ENCODE data around the gene ITGA3.

The ITGA3 gene

GRCh38 chr17:50072925-50073324 is 17.0 kb downstream of the ITGA3 start:
- no peak for DNase-seq

- no peak for DNase-seq
These were observed 18.3 kb downstream of the ITGA3 start for GRCh38 chr17:50074227-50074626.

GRCh38 chr17:50075446-50076032 is 19.6 kb downstream of the ITGA3 start:
- no peak for DNase-seq

GRCh38 chr17:50076221-50076590 is 20.3 kb downstream of the ITGA3 start:
- DNase-seq, result no peak

GRCh38 chr17:50076591-50077235 is 20.8 kb downstream of the ITGA3 start:
- peak in 2 of 3 experiments; percentile 35 to 55 for DNase-seq

GRCh38 chr17:50078430-50078829 is 22.5 kb downstream of the ITGA3 start:
- DNase-seq, result no peak

GRCh38 chr17:50079334-50080095 is 23.6 kb downstream of the ITGA3 start:
- no peak for DNase-seq

GRCh38 chr17:50080096-50080480 is 24.2 kb downstream of the ITGA3 start:
- DNase-seq, result no peak

GRCh38 chr17:50080827-50081226 is 24.9 kb downstream of the ITGA3 start:
- no peak for DNase-seq

GRCh38 chr17:50081757-50082156 is 25.8 kb downstream of the ITGA3 start:
- no peak for DNase-seq

- DNase-seq, result peak; percentile 27 to 68 (median 32)
These were observed 31.5 kb downstream of the ITGA3 start for GRCh38 chr17:50087246-50087911.

GRCh38 chr17:50087912-50088405 is 32.0 kb downstream of the ITGA3 start:
- DNase-seq, result no peak

GRCh38 chr17:50088952-50089825 is 33.3 kb downstream of the ITGA3 start:
- DNase-seq, result no peak

GRCh38 chr17:50090071-50090470 is 34.2 kb downstream of the ITGA3 start:
- DNase-seq, result no peak

GRCh38 chr17:50090971-50091917 is 35.3 kb downstream of the ITGA3 start:
- no peak for DNase-seq

GRCh38 chr17:50091918-50092285 is 36.0 kb downstream of the ITGA3 start:
- DNase-seq, result no peak

- DNase-seq, result no peak
These were observed 37.3 kb downstream of the ITGA3 start for GRCh38 chr17:50093246-50093645.

GRCh38 chr17:50093807-50094206 is 37.9 kb downstream of the ITGA3 start:
- DNase-seq, result no peak

GRCh38 chr17:50094243-50094752 is 38.4 kb downstream of the ITGA3 start:
- DNase-seq, result peak; percentile 87 to 94 (median 91)

- DNase-seq, result peak; percentile 94 to 95 (median 95)
These were observed 39.1 kb downstream of the ITGA3 start, which contains the start of gene PDK2 for GRCh38 chr17:50094753-50095619. Gene PDK2, plus strand, starts transcription at chr17:50095351. Its CDS starts 85 bp downstream, at chr17:50095436.
